Measurements from ENCODE around the gene TRIML2.
"Not testable (repeated sequence)": the region's sequence is repeated elsewhere in the genome, so short reads cannot be mapped to it uniquely, and the experiment has no call there.

The TRIML2 gene

GRCh38 chr4:188053302-188053701, 56.1 kb downstream of the TRIML2 start:
- DNase-seq (ENCODE audit: insufficient read length, low spot score) (no peak), FAIRE-seq (no peak)
- TF ChIP-seq POLR2A (IDR thresholded peaks at IDR 0.05; ENCODE audit: low read depth, low read length) = no peak

GRCh38 chr4:188046657-188047056, 62.7 kb downstream of the TRIML2 start:
- DNase-seq (ENCODE audit: insufficient read length, low spot score) (no peak), FAIRE-seq (no peak)
- no peak for TF ChIP-seq POLR2A (IDR thresholded peaks at IDR 0.05; ENCODE audit: low read depth, low read length)

- not testable (repeated sequence) for DNase-seq (ENCODE audit: insufficient read length, low spot score); FAIRE-seq
These were observed 63.9 kb downstream of the TRIML2 start for GRCh38 chr4:188045461-188045860.

DNA sequence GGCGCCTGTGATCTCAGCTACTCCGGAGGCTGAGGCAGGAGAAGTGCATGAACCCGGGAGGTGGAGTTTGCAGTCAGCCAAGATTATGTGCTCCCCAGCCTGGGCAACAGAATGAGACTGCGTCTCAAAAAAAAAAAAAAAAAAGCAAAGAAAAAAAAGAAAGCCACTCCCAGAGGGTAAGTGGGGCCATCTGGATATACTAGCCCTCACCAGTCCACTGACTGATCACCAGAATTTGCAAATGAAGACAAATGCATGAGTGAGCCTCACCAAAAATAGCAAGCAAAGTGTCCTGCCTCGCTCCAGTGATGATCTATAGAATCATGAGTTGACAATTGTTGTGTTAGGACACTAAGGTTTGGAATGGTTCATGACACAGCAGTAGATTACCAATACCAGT, 66.2 kb downstream of the TRIML2 start:
- DNase-seq (ENCODE audit: insufficient read length, low spot score) (no peak), FAIRE-seq (no peak)
- no peak for TF ChIP-seq POLR2A (IDR thresholded peaks at IDR 0.05; ENCODE audit: low read depth, low read length)

GRCh38 chr4:188042191-188042590, 67.2 kb downstream of the TRIML2 start:
- no peak for TF ChIP-seq POLR2A (IDR thresholded peaks at IDR 0.05; ENCODE audit: low read depth, low read length)

GRCh38 chr4:188041721-188042120, 67.7 kb downstream of the TRIML2 start:
- no peak for DNase-seq (ENCODE audit: insufficient read length, low spot score)
- no peak for TF ChIP-seq POLR2A (IDR thresholded peaks at IDR 0.05; ENCODE audit: low read depth, low read length)
- FAIRE-seq = no peak

More at GRCh38 chr4:188042191-188042590, 67.2 kb downstream of the TRIML2 start:
- no peak for FAIRE-seq
- DNase-seq (ENCODE audit: insufficient read length, low spot score) = no peak

Measured in H54 (cell line).